Heart right ventricle (tissue), 16 donors: Measurements from ENCODE around the gene IRF3. TPM values are rescaled to one million over a fixed set of nuclear protein-coding genes. Genes with fewer than 3 reads are reported as not detected.

ENCODE experiments used
- ATAC-seq, 8 donors: fragments of 200-7000 bp; cut with Tn5 transposase; one replicate each; pipeline ENCODE4 v1.9.1; 2020; ENCODE audit warnings: mild to moderate bottlenecking in 8 of 8, moderate library complexity in 8 of 8, moderate number of reproducible peaks in 1 of 8
- DNase-seq, 2 donors: peaks; one replicate each; pipeline ENCODE4 v3.0.0-alpha.2; 2020
- H3K27ac ChIP-seq, 10 donors: fragments of 200-600 bp; sonication (generic) in 2 of 10; one replicate each; pipeline versions ENCODE4 v1.5.0 to v1.8.0; 2020 to 2022; ENCODE audit warnings: mild to moderate bottlenecking in 3 of 10
- H3K27me3 ChIP-seq, 7 donors: fragments of 200-600 bp; one replicate each; pipeline ENCODE4 v1.8.0; 2021 to 2022; ENCODE audit warnings: mild to moderate bottlenecking in 2 of 7
- H3K36me3 ChIP-seq, 9 donors: fragments of 200-600 bp; sonication (generic) in 1 of 9; one replicate each; pipeline versions ENCODE4 v1.5.0 to v1.8.0; 2020 to 2022; ENCODE audit warnings: mild to moderate bottlenecking in 2 of 9
- H3K4me1 ChIP-seq, 9 donors: fragments of 200-600 bp; sonication (generic) in 1 of 9; one replicate each; pipeline versions ENCODE4 v1.5.0 to v1.8.0; 2020 to 2022; ENCODE audit warnings: mild to moderate bottlenecking in 4 of 9
- H3K4me3 ChIP-seq, 10 donors: fragments of 200-600 bp; sonication (generic) in 2 of 10; one replicate each; pipeline versions ENCODE4 v1.5.0 to v1.8.0; 2020 to 2022; ENCODE audit warnings: mild to moderate bottlenecking in 7 of 10, moderate library complexity in 2 of 10
- H3K9me3 ChIP-seq, 11 donors: fragments of 200-600 bp in 10 of 11; sonication (generic) in 2 of 11; one replicate each; pipeline versions ENCODE4 v1.5.0 to v1.8.0; 2013 to 2022; ENCODE audit warnings: mild to moderate bottlenecking in 2 of 11, control low read depth in 1 of 11, moderate library complexity in 1 of 11
- WGBS, 2 donors: extraction: QIAGEN DNeasy Blood & Tissue Kit; methylation state at CpG; one replicate each; pipeline ENCODE4 v1.1.7; 2013; ENCODE audit warnings: inconsistent platforms in 1 of 2; 5-methylcytosine and 5-hydroxymethylcytosine counted together
- intact Hi-C, 10 donors: fragments of 100-400 bp; cut with DNase I; formaldehyde crosslinking; loops; one replicate each; pipeline versions ENCODE4 v1.11.1 to v1.14.2; 2022
- microRNA-seq, 2 donors: library from miRNA; unstranded; fragments of <30 nt; microRNA quantifications; one replicate each; pipeline ENCODE4 v1.2.0, GENCODE V29; 2021
- polyA plus RNA-seq, 2 donors: library from polyadenylated mRNA; stranded (reverse); fragments of 200-250 nt; gene quantifications; one replicate each; pipeline ENCODE4 v1.2.3, GENCODE V29; 2013
- total RNA-seq, 10 donors: library from RNA; stranded (reverse); fragmentation: NEBNext Ultra II Directional in 3 of 10; extraction: Animal tissue kit (Norgen Biotek cat#: 25700) in 3 of 10; gene quantifications; one replicate each; pipeline versions ENCODE4 v1.2.1 to v1.2.4, GENCODE V29; 2021 to 2023
- TF ChIP-seq, protein P1 (sequence below), 9 donors: fragments of 200-600 bp; sonication (generic) in 2 of 9; IDR thresholded peaks; one replicate each; pipeline versions ENCODE4 v1.5.0 to v1.8.0; 2021 to 2022; ENCODE audit warnings: antibody characterized with exemption in 9 of 9, mild to moderate bottlenecking in 5 of 9, moderate library complexity in 1 of 9
- donor health status: Arrhythmogenic right ventricular cardiomyopathy.
- donor health status: ischemic (EF 13 %, LVEDD 7.1; RV severe dilation, severe dysfunction).
- donor health status: healthy with polysubstance abuse.
- donor health status: DM: no; HTN: yes; CAD: no.
- donor health status: DM: no; HTN: no; CAD: no.
- donor health status: ischemic (EF 25% LVEDD 6.9; RV normal size, moderate dysfunction).
- donor health status: ischemic (EF 25% LVEDD 5.7; RV mildly dilated, moderate dysfunction).
- donor health status: healthy.
- donor health status: DM: yes; HTN: yes; CAD: no.
- donor health status: Ischemic cardiomyopathy.
- donor health status: ischemic (EF 35%, LVEDD 5.7; RV mildly dilated, moderate dysfunction).
- donor health status: nonischemic (EF 11% LVEDD 7.7; RV severe dilation, severe dysfunction).
- donor health status: DM: yes; HTN: yes; CAD: no.
- donor health status: PGD.
- donor health status: ischemic (EF 29% LVEDD 5.4; RV normal size, mild dysfunction).
- donor health status: nonischemic (EF 23%, LVEDD 6.1; RV moderate dilation, normal function).

IRF3 gene
- total and polyA plus RNA-seq, 12 donors = 22.3 to 84.2 (median 25.4) TPM

DNA sequence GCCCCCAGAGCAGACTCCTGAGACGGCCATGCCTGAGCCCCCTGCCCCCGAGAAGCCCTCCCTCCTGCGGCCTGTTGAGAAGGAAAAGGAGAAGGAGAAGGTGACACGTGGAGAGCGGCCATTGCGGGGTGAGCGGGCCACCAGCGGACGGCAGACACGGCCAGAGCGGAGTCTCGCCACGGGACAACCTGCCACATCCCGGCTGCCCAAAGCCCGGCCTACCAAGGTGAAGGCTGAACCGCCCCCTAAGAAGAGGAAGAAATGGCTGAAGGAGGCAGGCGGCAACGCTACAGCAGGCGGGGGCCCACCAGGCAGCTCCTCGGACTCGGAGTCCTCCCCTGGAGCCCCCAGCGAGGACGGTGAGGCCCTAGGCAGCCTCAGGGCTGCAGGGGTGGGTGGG is 49.8 kb downstream of the IRF3 start:
- no peak overlapping the region for H3K4me3 ChIP-seq
- H3K27me3 ChIP-seq = no peaks in the 10 kb centered on the region
- DNase-seq (no peak), ATAC-seq (no peak)
- H3K9me3 ChIP-seq = peaks cover 0 to 6% (median 0%) of the 10 kb centered on the region in 11 donors
- H3K27ac ChIP-seq = no peak overlapping the region
- peaks cover 0 to 26% (median 5%) of the 10 kb centered on the region in 9 donors for H3K4me1 ChIP-seq
- TF ChIP-seq, protein P1, sequence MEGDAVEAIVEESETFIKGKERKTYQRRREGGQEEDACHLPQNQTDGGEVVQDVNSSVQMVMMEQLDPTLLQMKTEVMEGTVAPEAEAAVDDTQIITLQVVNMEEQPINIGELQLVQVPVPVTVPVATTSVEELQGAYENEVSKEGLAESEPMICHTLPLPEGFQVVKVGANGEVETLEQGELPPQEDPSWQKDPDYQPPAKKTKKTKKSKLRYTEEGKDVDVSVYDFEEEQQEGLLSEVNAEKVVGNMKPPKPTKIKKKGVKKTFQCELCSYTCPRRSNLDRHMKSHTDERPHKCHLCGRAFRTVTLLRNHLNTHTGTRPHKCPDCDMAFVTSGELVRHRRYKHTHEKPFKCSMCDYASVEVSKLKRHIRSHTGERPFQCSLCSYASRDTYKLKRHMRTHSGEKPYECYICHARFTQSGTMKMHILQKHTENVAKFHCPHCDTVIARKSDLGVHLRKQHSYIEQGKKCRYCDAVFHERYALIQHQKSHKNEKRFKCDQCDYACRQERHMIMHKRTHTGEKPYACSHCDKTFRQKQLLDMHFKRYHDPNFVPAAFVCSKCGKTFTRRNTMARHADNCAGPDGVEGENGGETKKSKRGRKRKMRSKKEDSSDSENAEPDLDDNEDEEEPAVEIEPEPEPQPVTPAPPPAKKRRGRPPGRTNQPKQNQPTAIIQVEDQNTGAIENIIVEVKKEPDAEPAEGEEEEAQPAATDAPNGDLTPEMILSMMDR (IDR thresholded peaks at IDR 0.05) = no peak
- H3K36me3 ChIP-seq = peaks cover 4 to 79% (median 30%) of the 10 kb centered on the region in 9 donors
- 93 to 96% methylated on average over 22 to 23 of the region's 23 CpGs for WGBS, 2 donors
- intact Hi-C loops = no loop called here

DNA sequence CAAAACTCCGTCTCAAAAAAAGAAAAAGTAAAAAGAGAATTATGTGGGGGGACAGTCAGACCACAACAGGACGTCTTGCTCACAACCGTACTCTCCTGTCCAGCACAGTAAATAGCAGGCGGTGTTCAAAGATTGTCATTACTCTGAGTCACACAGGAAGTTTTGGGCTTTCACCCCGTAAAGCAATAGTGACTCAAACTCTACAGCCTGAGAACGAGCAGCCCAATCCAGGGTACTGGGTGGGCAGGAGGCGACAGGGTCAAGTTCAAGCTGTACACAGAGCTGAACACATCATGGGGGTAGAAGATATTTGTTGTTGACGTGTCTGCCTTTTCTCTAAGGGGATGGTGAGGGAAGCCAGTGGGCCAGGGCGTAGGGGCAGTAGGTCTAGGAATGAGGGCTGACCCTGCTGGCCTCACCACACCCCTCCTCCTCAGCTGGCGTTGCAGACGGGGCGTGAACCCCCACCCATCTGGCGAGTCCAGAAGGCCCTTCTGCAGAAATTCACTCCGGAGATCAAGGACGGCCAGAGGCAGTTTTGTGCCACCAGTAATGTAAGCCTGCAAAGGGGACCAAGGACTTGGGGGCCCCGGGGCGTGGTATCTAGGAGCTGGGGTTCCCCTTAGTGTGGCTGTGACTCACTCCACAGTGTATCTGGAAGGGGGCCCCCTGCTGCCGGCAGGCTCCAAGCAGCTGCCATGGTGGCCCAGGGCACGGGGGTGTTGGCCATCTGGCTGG is 51.4 kb downstream of the IRF3 start:
- H3K36me3 ChIP-seq = peaks cover 4 to 82% (median 29%) of the 10 kb centered on the region in 9 donors
- ATAC-seq = no peak
- WGBS, 2 donors = 88% methylated on average over 19 of the region's 19 CpGs
- TF ChIP-seq, protein P1 (IDR thresholded peaks at IDR 0.05) = no peak
- H3K9me3 ChIP-seq = peaks cover 0 to 6% (median 0%) of the 10 kb centered on the region in 11 donors
- intact Hi-C loops = no loop called here
- DNase-seq = no peak
- H3K4me3 ChIP-seq = no peak overlapping the region
- H3K4me1 ChIP-seq = peaks cover 0 to 26% (median 5%) of the 10 kb centered on the region in 9 donors
- H3K27me3 ChIP-seq = no peaks in the 10 kb centered on the region
- peak overlapping the region in 2 of 10 donors; percentile 1 to 50 for H3K27ac ChIP-seq

DNA sequence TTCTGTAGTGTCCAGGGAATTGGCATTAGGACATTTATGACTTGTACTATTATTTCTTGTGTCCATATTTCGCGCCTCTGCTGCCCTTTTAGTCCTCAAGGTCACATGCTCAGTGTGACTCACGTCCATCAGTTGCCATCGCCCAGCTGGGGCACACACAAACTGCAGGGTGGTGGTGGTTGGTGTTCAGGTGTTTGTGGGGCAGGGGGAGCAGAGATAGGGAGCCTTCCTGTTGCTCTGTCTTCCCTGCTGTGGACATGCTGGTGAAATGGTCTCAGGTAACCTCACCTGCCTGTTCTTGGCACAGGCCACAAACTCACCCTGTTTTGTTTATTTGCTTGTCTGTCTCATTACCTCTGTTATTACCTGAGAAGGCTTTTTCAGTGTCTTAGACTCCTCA is 52.3 kb downstream of the IRF3 start:
- TF ChIP-seq, protein P1 (IDR thresholded peaks at IDR 0.05) = no peak
- DNase-seq (no peak), ATAC-seq (peak in 1 of 8 donors; percentile 59)
- 53 to 56% methylated on average over 4 of the region's 4 CpGs for WGBS, 2 donors
- H3K27me3 ChIP-seq = no peaks in the 10 kb centered on the region
- intact Hi-C loops = no loop called here
- H3K4me3 ChIP-seq = no peak overlapping the region
- H3K36me3 ChIP-seq = peaks cover 4 to 82% (median 31%) of the 10 kb centered on the region in 9 donors
- peak overlapping the region in 1 of 10 donors; percentile 50 for H3K27ac ChIP-seq
- H3K9me3 ChIP-seq = peaks cover 0 to 6% (median 0%) of the 10 kb centered on the region in 11 donors
- peaks cover 0 to 26% (median 5%) of the 10 kb centered on the region in 9 donors for H3K4me1 ChIP-seq

Small RNA genes within 50 kb of the gene (microRNA-seq; reads per million reads assigned to microRNA genes)
- gene MIR5088 = 0 to 0.51 reads per million in 2 donors

Other genes starting within 250 kb of the IRF3 start
- not detected for gene PTH2, start 242.4 kb downstream of the IRF3 start, total RNA-seq
- gene PTH2, start 242.4 kb downstream of the IRF3 start, polyA plus RNA-seq = not detected
- not detected for gene GFY, start 240.5 kb downstream of the IRF3 start, total RNA-seq
- gene GFY, start 240.5 kb downstream of the IRF3 start, polyA plus RNA-seq = under 1 TPM in 1 of 2 donors, not detected in 1; 0.13 TPM
- gene SLC17A7, start 224.3 kb downstream of the IRF3 start, total RNA-seq = 1 to 10 TPM in 4 of 10 donors, under 1 TPM in 6; 0.17 to 2.3 (median 0.86) TPM
- gene SLC17A7, start 224.3 kb downstream of the IRF3 start, polyA plus RNA-seq = 1 to 10 TPM in 1 of 2 donors, under 1 TPM in 1; 0.88 to 2.0 TPM
- gene PIH1D1, start 214.0 kb downstream of the IRF3 start, total RNA-seq = 10 to 100 TPM; 15.7 to 42.1 (median 25.7) TPM
- 10 to 100 TPM; 32.5 to 60.0 TPM for gene PIH1D1, start 214.0 kb downstream of the IRF3 start, polyA plus RNA-seq
- gene ALDH16A1, start 212.6 kb downstream of the IRF3 start, total RNA-seq = 10 to 100 TPM in 3 of 10 donors, 1 to 10 TPM in 7; 4.4 to 14.9 (median 7.4) TPM
- 10 to 100 TPM; 17.8 to 19.9 TPM for gene ALDH16A1, start 212.6 kb downstream of the IRF3 start, polyA plus RNA-seq
- gene FLT3LG, start 191.6 kb downstream of the IRF3 start, total RNA-seq = 10 to 100 TPM in 1 of 10 donors, 1 to 10 TPM in 9; 1.6 to 14.8 (median 3.1) TPM
- gene FLT3LG, start 191.6 kb downstream of the IRF3 start, polyA plus RNA-seq = 10 to 100 TPM in 1 of 2 donors, 1 to 10 TPM in 1; 4.2 to 14.0 TPM
- 1,000 to 10,000 TPM; 1,171 to 1,844 (median 1,328) TPM for gene RPL13A, start 178.2 kb downstream of the IRF3 start, total RNA-seq
- gene RPL13A, start 178.2 kb downstream of the IRF3 start, polyA plus RNA-seq = 1,000 to 10,000 TPM; 1,376 to 2,740 TPM
- gene RPS11, start 169.4 kb downstream of the IRF3 start, total RNA-seq = 1,000 to 10,000 TPM in 4 of 10 donors, 100 to 1,000 TPM in 6; 739 to 1,152 (median 854) TPM
- 1,000 to 10,000 TPM; 2,102 to 3,642 TPM for gene RPS11, start 169.4 kb downstream of the IRF3 start, polyA plus RNA-seq
- gene FCGRT, start 153.2 kb downstream of the IRF3 start, total RNA-seq = 100 to 1,000 TPM in 2 of 10 donors, 10 to 100 TPM in 8; 49.0 to 175 (median 71.4) TPM
- gene FCGRT, start 153.2 kb downstream of the IRF3 start, polyA plus RNA-seq = 10 to 100 TPM; 63.2 to 83.6 TPM
- gene RCN3, start 137.9 kb downstream of the IRF3 start, total RNA-seq = 10 to 100 TPM in 2 of 10 donors, 1 to 10 TPM in 8; 4.7 to 23.4 (median 6.1) TPM
- gene RCN3, start 137.9 kb downstream of the IRF3 start, polyA plus RNA-seq = 10 to 100 TPM; 23.6 to 38.3 TPM
- 10 to 100 TPM; 38.0 to 53.9 (median 45.1) TPM for gene NOSIP, start 85.3 kb downstream of the IRF3 start, total RNA-seq
- gene NOSIP, start 85.3 kb downstream of the IRF3 start, polyA plus RNA-seq = 100 to 1,000 TPM in 1 of 2 donors, 10 to 100 TPM in 1; 82.6 to 120 TPM
- gene PRRG2, start 84.5 kb downstream of the IRF3 start, total RNA-seq = 1 to 10 TPM in 1 of 10 donors, under 1 TPM in 9; 0.34 to 1.0 (median 0.57) TPM
- 1 to 10 TPM; 1.1 to 2.4 TPM for gene PRRG2, start 84.5 kb downstream of the IRF3 start, polyA plus RNA-seq
- gene PRR12, start 74.7 kb downstream of the IRF3 start, total RNA-seq = 10 to 100 TPM; 11.2 to 19.2 (median 16.7) TPM
- 10 to 100 TPM in 1 of 2 donors, 1 to 10 TPM in 1; 5.2 to 11.1 TPM for gene PRR12, start 74.7 kb downstream of the IRF3 start, polyA plus RNA-seq
- gene RRAS, start 25.7 kb downstream of the IRF3 start, total RNA-seq = 100 to 1,000 TPM in 7 of 10 donors, 10 to 100 TPM in 3; 90.4 to 141 (median 113) TPM
- gene RRAS, start 25.7 kb downstream of the IRF3 start, polyA plus RNA-seq = 100 to 1,000 TPM; 208 to 215 TPM
- 10 to 100 TPM; 41.6 to 60.5 (median 45.2) TPM for gene SCAF1, start 23.6 kb downstream of the IRF3 start, total RNA-seq
- gene SCAF1, start 23.6 kb downstream of the IRF3 start, polyA plus RNA-seq = 10 to 100 TPM; 20.2 to 25.8 TPM
- 10 to 100 TPM in 5 of 10 donors, 1 to 10 TPM in 5; 7.8 to 14.6 (median 9.8) TPM for gene BCL2L12, start 76 bp upstream of the IRF3 start, total RNA-seq
- 10 to 100 TPM in 1 of 2 donors, 1 to 10 TPM in 1; 8.6 to 19.6 TPM for gene BCL2L12, start 76 bp upstream of the IRF3 start, polyA plus RNA-seq
- gene PRMT1, start 11.4 kb upstream of the IRF3 start, total RNA-seq = 100 to 1,000 TPM; 112 to 146 (median 127) TPM
- 100 to 1,000 TPM in 1 of 2 donors, 10 to 100 TPM in 1; 80.0 to 270 TPM for gene PRMT1, start 11.4 kb upstream of the IRF3 start, polyA plus RNA-seq
- under 1 TPM; 0.16 to 0.74 (median 0.47) TPM for gene ADM5, start 23.7 kb upstream of the IRF3 start, total RNA-seq
- 1 to 10 TPM; 1.1 to 1.6 TPM for gene ADM5, start 23.7 kb upstream of the IRF3 start, polyA plus RNA-seq
- gene CPT1C, start 25.3 kb upstream of the IRF3 start, total RNA-seq = 1 to 10 TPM; 1.4 to 3.6 (median 1.9) TPM
- 10 to 100 TPM in 1 of 2 donors, 1 to 10 TPM in 1; 4.8 to 10.7 TPM for gene CPT1C, start 25.3 kb upstream of the IRF3 start, polyA plus RNA-seq
- gene TSKS, start 97.4 kb upstream of the IRF3 start, total RNA-seq = under 1 TPM in 8 of 10 donors, not detected in 2; 0.15 to 0.80 (median 0.36) TPM
- gene TSKS, start 97.4 kb upstream of the IRF3 start, polyA plus RNA-seq = 1 to 10 TPM in 1 of 2 donors, under 1 TPM in 1; 0.64 to 3.4 TPM
- gene AP2A1, start 101.1 kb upstream of the IRF3 start, total RNA-seq = 100 to 1,000 TPM in 1 of 10 donors, 10 to 100 TPM in 9; 56.0 to 108 (median 62.6) TPM
- gene AP2A1, start 101.1 kb upstream of the IRF3 start, polyA plus RNA-seq = 10 to 100 TPM; 36.1 to 96.3 TPM
- 10 to 100 TPM; 11.4 to 20.8 (median 14.4) TPM for gene FUZ, start 147.4 kb upstream of the IRF3 start, total RNA-seq
- 10 to 100 TPM; 16.4 to 24.1 TPM for gene FUZ, start 147.4 kb upstream of the IRF3 start, polyA plus RNA-seq
- 100 to 1,000 TPM in 1 of 10 donors, 10 to 100 TPM in 9; 39.7 to 110 (median 54.9) TPM for gene MED25, start 152.4 kb upstream of the IRF3 start, total RNA-seq
- gene MED25, start 152.4 kb upstream of the IRF3 start, polyA plus RNA-seq = 100 to 1,000 TPM in 1 of 2 donors, 10 to 100 TPM in 1; 39.5 to 149 TPM
- gene PTOV1, start 185.3 kb upstream of the IRF3 start, total RNA-seq = 100 to 1,000 TPM in 3 of 10 donors, 10 to 100 TPM in 7; 67.8 to 137 (median 90.0) TPM
- 100 to 1,000 TPM; 107 to 220 TPM for gene PTOV1, start 185.3 kb upstream of the IRF3 start, polyA plus RNA-seq
- gene PNKP, start 201.7 kb upstream of the IRF3 start, total RNA-seq = 10 to 100 TPM; 24.0 to 43.9 (median 34.6) TPM
- gene PNKP, start 201.7 kb upstream of the IRF3 start, polyA plus RNA-seq = 10 to 100 TPM; 31.8 to 91.7 TPM
- 10 to 100 TPM; 26.0 to 51.9 (median 32.4) TPM for gene AKT1S1, start 211.5 kb upstream of the IRF3 start, total RNA-seq
- 10 to 100 TPM; 42.6 to 48.1 TPM for gene AKT1S1, start 211.5 kb upstream of the IRF3 start, polyA plus RNA-seq
- gene TBC1D17, start 211.8 kb upstream of the IRF3 start, total RNA-seq = 10 to 100 TPM; 40.6 to 57.9 (median 50.6) TPM
- gene TBC1D17, start 211.8 kb upstream of the IRF3 start, polyA plus RNA-seq = 10 to 100 TPM; 30.4 to 41.7 TPM
- gene IL4I1, start 231.0 kb upstream of the IRF3 start, total RNA-seq = 10 to 100 TPM in 1 of 10 donors, under 1 TPM in 7, not detected in 2; 0.26 to 26.9 (median 0.60) TPM
- under 1 TPM in 1 of 2 donors, not detected in 1; 0.33 TPM for gene IL4I1, start 231.0 kb upstream of the IRF3 start, polyA plus RNA-seq